Measurements from ENCODE around the gene ZNF462. TPM values are rescaled to one million over a fixed set of nuclear protein-coding genes. Genes with fewer than 3 reads are reported as not detected.

ZNF462 gene
- total RNA-seq, 2 donors from 2014 or later: 6.0 to 11.0 TPM

DNA sequence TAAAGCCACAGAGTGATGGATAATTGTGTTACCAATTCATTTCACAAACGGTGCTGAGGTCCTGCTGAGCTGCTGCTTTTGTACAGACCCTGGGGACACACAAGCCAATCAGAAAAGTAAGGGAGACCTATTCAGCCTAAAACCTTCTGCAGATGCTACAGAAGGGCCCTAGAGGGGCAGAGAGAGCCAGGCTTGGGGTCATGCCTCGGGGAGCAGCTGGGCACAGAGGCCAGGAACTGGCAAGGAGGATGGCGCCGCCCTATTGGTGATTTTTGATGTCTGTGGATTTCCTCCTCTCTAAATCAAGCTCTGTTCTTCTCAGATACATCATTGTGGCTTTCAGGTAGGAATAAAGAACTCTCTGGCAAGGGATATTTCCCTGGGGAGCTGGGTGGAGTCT is 181.9 kb downstream of the ZNF462 start:
- DNase-seq (no peak), ATAC-seq (no peak)
- Mint-ChIP-seq H3K27me3 (no peaks in the 10 kb centered on the region), H3K4me1 (no peaks in the 10 kb centered on the region), H3K36me3 (ENCODE audit: low read depth) (no peaks in the 10 kb centered on the region), H3K27ac (no peak overlapping the region), H3K4me3 (no peak overlapping the region)
- H3K9me3 ChIP-seq (ENCODE audit: control insufficient read depth, low read length, poor library complexity, severe bottlenecking): no peaks in the 10 kb centered on the region

DNA sequence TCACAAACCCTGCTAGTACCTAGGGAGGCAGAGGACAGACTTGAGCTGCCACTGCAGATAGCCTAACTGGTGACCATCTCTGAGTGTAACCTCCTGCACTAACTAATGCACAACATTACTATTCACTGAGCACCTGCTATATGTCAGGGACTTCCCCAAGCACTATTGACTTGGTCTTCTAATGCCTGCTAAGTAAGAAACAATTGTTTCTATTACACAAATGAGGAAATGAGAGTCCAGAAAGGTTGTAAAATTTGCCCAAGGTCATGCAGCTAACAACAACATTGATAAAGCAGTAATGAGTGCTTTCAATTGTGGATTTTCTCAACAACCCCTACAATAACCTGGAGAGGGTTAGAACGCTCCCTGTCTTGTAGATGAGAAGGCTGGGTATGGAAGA is 183.7 kb downstream of the ZNF462 start:
- ATAC-seq: no peak
- H3K9me3 ChIP-seq (ENCODE audit: control insufficient read depth, low read length, poor library complexity, severe bottlenecking): no peaks in the 10 kb centered on the region
- Mint-ChIP-seq H3K4me1 (no peaks in the 10 kb centered on the region), H3K4me3 (no peak overlapping the region), H3K27me3 (no peaks in the 10 kb centered on the region), H3K27ac (no peak overlapping the region), H3K36me3 (ENCODE audit: low read depth) (no peaks in the 10 kb centered on the region)
- DNase-seq: no peak

DNA sequence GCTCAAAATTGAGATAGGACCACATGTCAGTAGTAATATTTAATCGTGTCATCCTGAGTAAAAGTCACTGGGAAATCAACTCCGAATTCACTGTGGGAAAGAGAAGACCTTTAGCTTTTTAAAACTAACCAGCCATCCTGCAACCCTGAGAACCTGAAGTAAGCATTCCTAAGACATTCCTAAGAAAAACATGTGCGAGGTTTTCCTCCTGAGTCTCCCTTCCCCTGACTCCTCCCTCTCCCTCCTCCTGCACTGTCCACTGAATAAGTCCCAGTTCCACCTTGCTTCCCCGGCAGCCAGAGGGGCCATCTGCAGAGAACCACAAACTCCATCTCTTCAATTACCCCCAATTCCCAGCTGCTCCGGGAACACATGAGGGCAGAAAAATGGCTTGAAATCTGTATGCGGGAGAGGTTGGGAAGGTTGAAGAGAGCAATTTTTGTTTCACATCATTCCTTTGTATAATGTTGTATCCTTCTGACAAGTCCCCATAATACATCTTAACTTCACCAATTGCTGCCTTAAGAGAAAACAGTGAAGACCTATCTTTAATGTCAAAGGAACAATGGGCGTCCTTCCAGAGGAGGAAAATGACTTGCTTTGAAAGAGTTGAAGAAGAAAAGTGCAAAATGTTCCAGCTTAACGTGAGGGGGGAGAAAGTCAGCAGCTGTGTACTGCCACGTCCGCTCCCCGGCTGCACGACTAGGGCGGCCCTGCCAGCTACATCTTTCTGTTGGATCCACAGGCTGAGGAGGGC is 186.3 kb downstream of the ZNF462 start:
- no peak for DNase-seq
- H3K4me1 Mint-ChIP-seq: no peaks in the 10 kb centered on the region
- H3K9me3 ChIP-seq (ENCODE audit: control insufficient read depth, low read length, poor library complexity, severe bottlenecking): no peaks in the 10 kb centered on the region
- no peak overlapping the region for H3K4me3 Mint-ChIP-seq
- no peaks in the 10 kb centered on the region for H3K27me3 Mint-ChIP-seq
- no peak for ATAC-seq
- no peaks in the 10 kb centered on the region for H3K36me3 Mint-ChIP-seq (ENCODE audit: low read depth)
- no peak overlapping the region for H3K27ac Mint-ChIP-seq

DNA sequence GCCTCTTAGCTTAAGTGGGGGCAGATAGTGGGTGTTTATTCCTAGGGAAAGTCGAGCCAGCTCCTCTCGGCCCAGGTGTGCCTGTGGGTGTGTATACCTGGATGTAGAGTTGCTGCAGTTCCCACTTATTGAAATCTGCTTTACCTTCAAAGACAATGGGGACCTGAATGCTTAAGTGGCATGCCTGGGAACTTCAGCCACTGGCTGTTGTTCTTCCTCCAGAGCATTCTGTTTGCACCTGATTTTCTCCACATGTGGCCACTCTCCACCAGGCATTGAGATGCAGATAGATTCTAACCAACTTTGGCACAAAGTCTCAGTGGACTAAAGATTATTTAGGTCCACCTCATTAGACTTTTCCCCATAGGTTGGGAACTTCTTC is 186.8 kb downstream of the ZNF462 start:
- ATAC-seq: no peak
- no peaks in the 10 kb centered on the region for H3K36me3 Mint-ChIP-seq (ENCODE audit: low read depth)
- no peaks in the 10 kb centered on the region for H3K9me3 ChIP-seq (ENCODE audit: control insufficient read depth, low read length, poor library complexity, severe bottlenecking)
- no peak overlapping the region for H3K4me3 Mint-ChIP-seq
- H3K4me1 Mint-ChIP-seq: no peaks in the 10 kb centered on the region
- no peak overlapping the region for H3K27ac Mint-ChIP-seq
- no peak for DNase-seq
- H3K27me3 Mint-ChIP-seq: no peaks in the 10 kb centered on the region

DNA sequence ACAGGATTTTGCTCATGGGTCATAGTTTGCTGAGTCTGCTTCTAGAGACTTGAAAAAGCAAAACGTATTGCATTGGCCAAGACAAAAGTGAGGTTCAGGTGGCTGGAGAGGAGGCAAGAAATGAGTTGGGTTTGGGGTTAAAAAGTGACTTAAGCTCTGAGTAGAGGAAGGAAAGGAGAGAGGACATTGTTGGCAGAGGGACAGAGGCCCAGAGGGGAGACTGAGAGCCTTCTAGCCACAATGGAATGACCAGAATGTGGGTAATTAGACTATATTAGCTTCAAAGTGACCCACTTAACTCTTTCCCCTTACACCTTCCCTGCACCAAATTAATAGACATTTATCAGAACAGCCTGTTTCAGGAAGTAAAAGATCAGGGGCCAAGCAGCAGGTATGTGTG is 188.4 kb downstream of the ZNF462 start:
- Mint-ChIP-seq H3K4me1 (no peaks in the 10 kb centered on the region), H3K36me3 (ENCODE audit: low read depth) (no peaks in the 10 kb centered on the region), H3K27me3 (no peaks in the 10 kb centered on the region), H3K27ac (no peak overlapping the region), H3K4me3 (no peak overlapping the region)
- DNase-seq: no peak
- no peaks in the 10 kb centered on the region for H3K9me3 ChIP-seq (ENCODE audit: control insufficient read depth, low read length, poor library complexity, severe bottlenecking)
- ATAC-seq: no peak

DNA sequence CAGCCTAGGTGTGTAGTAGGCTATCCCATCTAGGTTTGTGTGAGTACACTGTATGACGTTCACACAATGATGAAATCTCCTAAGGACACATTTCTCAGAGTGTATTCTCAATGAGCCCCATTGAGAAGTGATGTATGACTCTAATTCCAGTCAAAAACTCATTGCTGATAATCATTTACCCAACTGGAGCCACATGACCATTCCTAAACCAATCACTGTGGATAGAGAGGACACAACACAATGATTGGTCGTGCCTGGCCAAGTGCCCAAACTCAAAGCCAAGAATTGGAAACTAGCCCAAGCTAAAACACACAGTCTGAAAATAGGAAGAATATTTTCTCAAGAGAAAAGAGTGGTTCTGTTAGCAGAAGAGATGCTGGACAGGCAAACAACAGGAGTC is 191.2 kb downstream of the ZNF462 start:
- H3K4me3 Mint-ChIP-seq: no peak overlapping the region
- H3K36me3 Mint-ChIP-seq (ENCODE audit: low read depth): no peaks in the 10 kb centered on the region
- no peak overlapping the region for H3K27ac Mint-ChIP-seq

DNA sequence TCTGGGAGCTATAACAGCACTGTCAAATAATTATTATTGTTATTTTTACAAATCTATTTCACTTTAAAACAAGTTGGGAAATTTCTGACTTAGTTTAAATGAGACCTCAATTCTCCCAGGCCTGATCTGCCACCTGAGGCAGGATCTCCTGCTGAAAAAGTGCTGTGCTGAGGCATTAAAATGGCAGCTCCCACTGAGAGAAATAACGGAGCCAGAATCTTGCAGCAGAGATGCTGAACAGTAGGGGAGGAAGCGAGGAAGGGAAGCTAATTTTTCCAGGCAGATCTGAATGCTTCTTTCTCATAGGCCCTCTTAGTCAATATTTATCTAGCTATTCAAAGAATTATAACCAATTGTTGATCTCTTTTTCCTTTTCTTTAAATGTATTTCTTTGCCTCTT is 196.3 kb downstream of the ZNF462 start:
- ATAC-seq (no peak), DNase-seq (no peak)
- no peak overlapping the region for H3K27ac Mint-ChIP-seq
- H3K36me3 Mint-ChIP-seq (ENCODE audit: low read depth): no peaks in the 10 kb centered on the region
- H3K4me3 Mint-ChIP-seq: no peak overlapping the region
- H3K4me1 Mint-ChIP-seq: no peaks in the 10 kb centered on the region
- no peaks in the 10 kb centered on the region for H3K27me3 Mint-ChIP-seq
- no peaks in the 10 kb centered on the region for H3K9me3 ChIP-seq (ENCODE audit: control insufficient read depth, low read length, poor library complexity, severe bottlenecking)

More for the DNA sequence above, 191.2 kb downstream of the ZNF462 start:
- ATAC-seq (no peak), DNase-seq (no peak)
- no peaks in the 10 kb centered on the region for H3K4me1 Mint-ChIP-seq
- no peaks in the 10 kb centered on the region for H3K9me3 ChIP-seq (ENCODE audit: control insufficient read depth, low read length, poor library complexity, severe bottlenecking)
- no peaks in the 10 kb centered on the region for H3K27me3 Mint-ChIP-seq

DNA sequence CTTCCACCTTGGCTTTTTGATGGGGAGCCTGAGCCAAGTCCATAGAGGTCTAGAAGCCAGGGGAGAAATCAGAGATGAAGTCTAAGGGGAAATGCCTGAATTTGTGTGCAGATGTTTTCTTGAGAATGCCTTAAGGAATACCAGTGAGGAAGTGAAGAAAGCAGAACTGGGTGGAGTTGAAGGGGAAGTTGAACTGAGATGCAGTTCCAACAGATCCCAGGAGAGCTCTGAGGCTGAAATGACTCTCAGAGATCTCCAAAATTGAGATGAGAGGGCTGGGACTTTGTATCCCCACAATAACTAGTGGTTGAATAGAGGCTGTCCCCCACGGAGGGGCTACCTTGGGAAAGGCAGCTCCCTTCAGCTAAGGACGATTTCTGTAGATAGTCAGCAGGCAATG is 197.1 kb downstream of the ZNF462 start:
- Mint-ChIP-seq H3K36me3 (ENCODE audit: low read depth) (no peaks in the 10 kb centered on the region), H3K27me3 (no peaks in the 10 kb centered on the region), H3K4me3 (no peak overlapping the region), H3K4me1 (no peaks in the 10 kb centered on the region), H3K27ac (no peak overlapping the region)
- no peaks in the 10 kb centered on the region for H3K9me3 ChIP-seq (ENCODE audit: control insufficient read depth, low read length, poor library complexity, severe bottlenecking)
- ATAC-seq: no peak
- no peak for DNase-seq

Measured in T-helper 17 cell (primary cell).